ENCODE measurements around the gene NCAPG. TPM values are rescaled to one million over a fixed set of nuclear protein-coding genes. Genes with fewer than 3 reads are reported as not detected.

The NCAPG gene
- polyA plus RNA-seq, 1 donor from 2014 or later: 3.1 TPM

- H3K9ac ChIP-seq (ENCODE audit: low read length): no peak overlapping the region
- H3K27me3 ChIP-seq (ENCODE audit: insufficient read depth, low read depth, low read length): no peaks in the 10 kb centered on the region
- no peaks in the 10 kb centered on the region for H3K36me3 ChIP-seq (ENCODE audit: insufficient read depth, low read length)
- H2AFZ ChIP-seq (ENCODE audit: low read depth, low read length): no peak overlapping the region
- no peak overlapping the region for H3K4me3 ChIP-seq (ENCODE audit: low read length)
- no peaks in the 10 kb centered on the region for H3K79me2 ChIP-seq (replicated peaks; ENCODE audit: insufficient read depth, low read length)
- no peaks in the 10 kb centered on the region for H3K9me3 ChIP-seq (ENCODE audit: low read length)
- no peaks in the 10 kb centered on the region for H4K20me1 ChIP-seq (ENCODE audit: insufficient read depth)
- no peaks in the 10 kb centered on the region for H3F3A ChIP-seq (ENCODE audit: insufficient read depth, low read length, poor library complexity, severe bottlenecking)
- no peak overlapping the region for H3K27ac ChIP-seq (ENCODE audit: low read length)
- H3K9me2 ChIP-seq (ENCODE audit: insufficient read depth, low read length): no peaks in the 10 kb centered on the region
- TF ChIP-seq RAD21 (conservative IDR thresholded peaks at IDR 0.05) (no peak), POLR2AphosphoS5 (IDR thresholded peaks at IDR 0.05) (no peak), CTCF (IDR thresholded peaks at IDR 0.05; ENCODE audit: poor library complexity, severe bottlenecking) (no peak), TAF1 (IDR thresholded peaks at IDR 0.05; ENCODE audit: low read depth) (no peak), REST (IDR thresholded peaks at IDR 0.05; ENCODE audit: borderline replicate concordance) (no peak), EP300 (conservative IDR thresholded peaks at IDR 0.05; ENCODE audit: poor library complexity, severe bottlenecking) (no peak), SMC3 (conservative IDR thresholded peaks at IDR 0.05; ENCODE audit: poor library complexity) (no peak), EZH2 (IDR thresholded peaks at IDR 0.05; ENCODE audit: borderline replicate concordance, insufficient read depth, low read length, poor library complexity, severe bottlenecking) (no peak), MXI1 (conservative IDR thresholded peaks at IDR 0.05; ENCODE audit: poor library complexity, severe bottlenecking) (no peak)
- H3K4me2 ChIP-seq (ENCODE audit: low read length): no peak overlapping the region
These were observed 39.9 kb upstream of the NCAPG start for GRCh38 chr4:17770845-17771244.

DNA sequence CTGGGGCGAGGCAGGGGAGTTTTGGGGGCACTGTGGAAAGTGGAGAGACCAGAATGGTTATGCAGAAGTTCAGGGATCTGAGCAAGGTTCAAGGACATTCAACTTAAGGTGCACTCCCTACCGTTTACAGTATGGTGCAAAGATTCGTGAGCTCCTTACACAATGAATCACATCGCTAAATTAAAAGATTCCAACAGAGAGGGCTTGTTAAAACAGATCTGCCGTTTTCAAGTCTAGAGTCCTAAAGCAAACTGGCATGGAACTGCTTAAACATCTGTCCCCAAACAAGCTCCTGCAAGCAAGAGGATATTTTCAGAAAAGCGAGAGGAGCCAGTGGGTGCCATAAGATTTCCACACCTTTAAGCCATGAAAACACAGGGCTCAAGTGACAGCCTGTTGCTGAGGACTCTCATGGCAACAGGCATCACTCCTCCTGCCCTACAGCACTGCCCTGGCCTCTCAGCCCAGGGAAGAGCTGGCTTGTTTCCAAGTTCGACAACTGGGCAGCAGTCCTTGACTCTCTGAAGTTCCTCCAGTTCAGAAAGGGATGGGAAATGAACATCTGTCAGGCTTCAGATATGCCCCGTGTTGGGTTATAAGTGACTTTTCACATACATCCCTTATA lies 39.4 kb upstream of the NCAPG start:
- no peak overlapping the region for H3K27ac ChIP-seq (ENCODE audit: low read length)
- H3K4me2 ChIP-seq (ENCODE audit: low read length): no peak overlapping the region
- TF ChIP-seq MXI1 (conservative IDR thresholded peaks at IDR 0.05; ENCODE audit: poor library complexity, severe bottlenecking) (no peak), EZH2 (IDR thresholded peaks at IDR 0.05; ENCODE audit: borderline replicate concordance, insufficient read depth, low read length, poor library complexity, severe bottlenecking) (no peak), POLR2AphosphoS5 (IDR thresholded peaks at IDR 0.05) (no peak), REST (IDR thresholded peaks at IDR 0.05; ENCODE audit: borderline replicate concordance) (no peak), CTCF (IDR thresholded peaks at IDR 0.05; ENCODE audit: poor library complexity, severe bottlenecking) (no peak), SMC3 (conservative IDR thresholded peaks at IDR 0.05; ENCODE audit: poor library complexity) (no peak), EP300 (conservative IDR thresholded peaks at IDR 0.05; ENCODE audit: poor library complexity, severe bottlenecking) (no peak), TAF1 (IDR thresholded peaks at IDR 0.05; ENCODE audit: low read depth) (no peak), RAD21 (conservative IDR thresholded peaks at IDR 0.05) (no peak)
- H2AFZ ChIP-seq (ENCODE audit: low read depth, low read length): no peak overlapping the region
- H3K4me3 ChIP-seq (ENCODE audit: low read length): no peak overlapping the region
- H3K27me3 ChIP-seq (ENCODE audit: insufficient read depth, low read depth, low read length): no peaks in the 10 kb centered on the region
- no peak overlapping the region for H3K9ac ChIP-seq (ENCODE audit: low read length)
- no peaks in the 10 kb centered on the region for H3K79me2 ChIP-seq (replicated peaks; ENCODE audit: insufficient read depth, low read length)
- no peaks in the 10 kb centered on the region for H3K9me2 ChIP-seq (ENCODE audit: insufficient read depth, low read length)
- H4K20me1 ChIP-seq (ENCODE audit: insufficient read depth): no peaks in the 10 kb centered on the region
- H3F3A ChIP-seq (ENCODE audit: insufficient read depth, low read length, poor library complexity, severe bottlenecking): no peaks in the 10 kb centered on the region
- H3K9me3 ChIP-seq (ENCODE audit: low read length): no peaks in the 10 kb centered on the region
- no peaks in the 10 kb centered on the region for H3K36me3 ChIP-seq (ENCODE audit: insufficient read depth, low read length)

All from neural cell (in vitro differentiated cells).